C4-2B (cell line): ENCODE measurements around the gene RBM6.

ENCODE experiments used
- CTCF ChIP-seq: fragments of 450-650 bp; conservative IDR thresholded peaks from 2 replicates; pipeline ENCODE4 v1.5.1; 2017; ENCODE audit warnings: mild to moderate bottlenecking
- ZFX ChIP-seq: fragments of 450-650 bp; IDR thresholded peaks from 2 replicates; pipeline ENCODE4 v1.6.1; 2017

GRCh38 chr3:50090984-50091383 is 151.0 kb downstream of the RBM6 start:
- TF ChIP-seq CTCF (no peak), ZFX (no peak)
